Mammary epithelial cell (primary cell): ENCODE measurements around the gene FIGN.

Experiments used
- EZH2 ChIP-seq: IDR thresholded peaks from 2 replicates; pipeline ENCODE4 v1.6.1; 2012; ENCODE audit warnings: low read length, inconsistent platforms, borderline replicate concordance
- TF ChIP-seq, protein P1 (sequence below), 2 donors: IDR thresholded peaks in 1 of 2; conservative IDR thresholded peaks in 1 of 2; 2 replicates each; pipeline ENCODE4 v1.5.1; 2011 to 2012; ENCODE audit warnings: inconsistent platforms in 2 of 2, low read length in 2 of 2, mild to moderate bottlenecking in 2 of 2, control low read depth in 1 of 2, low read depth in 1 of 2; ENCODE audit not compliant: insufficient read depth in 1 of 2; ENCODE audit errors: extremely low read depth in 1 of 2

DNA sequence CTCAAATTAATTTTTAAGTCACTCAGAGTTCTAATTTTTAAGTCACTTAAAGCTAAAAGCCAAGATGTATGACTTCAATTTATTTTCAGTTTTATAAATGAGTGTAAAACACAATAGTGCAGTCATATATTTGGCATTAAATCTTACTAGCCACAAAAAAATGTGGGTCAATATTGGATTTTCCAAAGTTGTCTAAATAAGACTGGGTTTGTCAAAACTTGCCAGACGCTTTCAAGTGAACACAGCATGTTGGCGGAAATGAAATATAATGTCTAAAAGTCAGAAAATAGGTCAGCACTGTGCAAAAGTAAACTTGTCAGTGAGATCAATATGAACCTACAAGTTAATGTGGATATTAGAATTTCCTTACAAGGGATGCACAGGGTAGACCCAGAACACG is 128.9 kb downstream of the FIGN start:
- TF ChIP-seq, protein P1, sequence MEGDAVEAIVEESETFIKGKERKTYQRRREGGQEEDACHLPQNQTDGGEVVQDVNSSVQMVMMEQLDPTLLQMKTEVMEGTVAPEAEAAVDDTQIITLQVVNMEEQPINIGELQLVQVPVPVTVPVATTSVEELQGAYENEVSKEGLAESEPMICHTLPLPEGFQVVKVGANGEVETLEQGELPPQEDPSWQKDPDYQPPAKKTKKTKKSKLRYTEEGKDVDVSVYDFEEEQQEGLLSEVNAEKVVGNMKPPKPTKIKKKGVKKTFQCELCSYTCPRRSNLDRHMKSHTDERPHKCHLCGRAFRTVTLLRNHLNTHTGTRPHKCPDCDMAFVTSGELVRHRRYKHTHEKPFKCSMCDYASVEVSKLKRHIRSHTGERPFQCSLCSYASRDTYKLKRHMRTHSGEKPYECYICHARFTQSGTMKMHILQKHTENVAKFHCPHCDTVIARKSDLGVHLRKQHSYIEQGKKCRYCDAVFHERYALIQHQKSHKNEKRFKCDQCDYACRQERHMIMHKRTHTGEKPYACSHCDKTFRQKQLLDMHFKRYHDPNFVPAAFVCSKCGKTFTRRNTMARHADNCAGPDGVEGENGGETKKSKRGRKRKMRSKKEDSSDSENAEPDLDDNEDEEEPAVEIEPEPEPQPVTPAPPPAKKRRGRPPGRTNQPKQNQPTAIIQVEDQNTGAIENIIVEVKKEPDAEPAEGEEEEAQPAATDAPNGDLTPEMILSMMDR (conservative IDR thresholded peaks at IDR 0.05 in 1 of 2, IDR thresholded peaks at IDR 0.05 in 1 of 2; ENCODE audit: extremely low read depth in 1 of 2, insufficient read depth in 1 of 2, low read depth in 1 of 2, low read length in 2 of 2): no peak
- TF ChIP-seq EZH2: no peak
